Naive B cell (primary cell): ENCODE results near the gene ADGRA1. TPM values are rescaled to one million over a fixed set of nuclear protein-coding genes. Genes with fewer than 3 reads are reported as not detected.

Experiments
- ATAC-seq, 2 donors: fragments of 150-1000 bp; cut with Tn5 transposase; 2 replicates each; pipeline ENCODE4 v1.10.0; 2021; ENCODE audit warnings: low read depth in 2 of 2, mild to moderate bottlenecking in 2 of 2, moderate library complexity in 2 of 2
- DNase-seq: peaks from one replicate; pipeline ENCODE4 v3.0.0; 2022
- H3K27ac Mint-ChIP-seq, 6 donors: one replicate each; pipeline ENCODE4 v1.8.0; 2020 to 2022; ENCODE audit warnings: mild to moderate bottlenecking in 6 of 6, mixed read lengths in 6 of 6, moderate library complexity in 5 of 6, inconsistent platforms in 2 of 6
- H3K27me3 Mint-ChIP-seq, 3 donors: one replicate each; pipeline ENCODE4 v1.8.0; 2021 to 2022; ENCODE audit warnings: mixed read lengths in 3 of 3, mild to moderate bottlenecking in 1 of 3
- H3K36me3 Mint-ChIP-seq, 2 donors: one replicate each; pipeline ENCODE4 v1.8.0; 2020 to 2022; ENCODE audit warnings: mixed read lengths in 2 of 2, inconsistent platforms in 1 of 2, mild to moderate bottlenecking in 1 of 2
- H3K4me1 Mint-ChIP-seq, 3 donors: one replicate each; pipeline ENCODE4 v1.8.0; 2020 to 2022; ENCODE audit warnings: mixed read lengths in 3 of 3, inconsistent platforms in 1 of 3, mild to moderate bottlenecking in 1 of 3, moderate library complexity in 1 of 3
- H3K4me3 Mint-ChIP-seq, 8 donors: one replicate each; pipeline ENCODE4 v1.8.0; 2020 to 2022; ENCODE audit warnings: mild to moderate bottlenecking in 8 of 8, mixed read lengths in 8 of 8, moderate library complexity in 8 of 8, inconsistent platforms in 2 of 8
- H3K9me3 Mint-ChIP-seq, 7 donors: one replicate each; pipeline ENCODE4 v1.8.0; 2020 to 2022; ENCODE audit warnings: mixed read lengths in 7 of 7, mild to moderate bottlenecking in 5 of 7, inconsistent platforms in 2 of 7, moderate library complexity in 1 of 7
- polyA plus RNA-seq, 6 donors: library from polyadenylated mRNA; unstranded; fragments of 300-500 nt; fragmentation: Illumina TruSeq; gene quantifications; one replicate each; pipeline ENCODE4 v1.2.3, GENCODE V29; 2021; ENCODE audit warnings: low read depth in 6 of 6

Gene ADGRA1
- polyA plus RNA-seq, 6 donors from 2014 or later = not detected

DNA sequence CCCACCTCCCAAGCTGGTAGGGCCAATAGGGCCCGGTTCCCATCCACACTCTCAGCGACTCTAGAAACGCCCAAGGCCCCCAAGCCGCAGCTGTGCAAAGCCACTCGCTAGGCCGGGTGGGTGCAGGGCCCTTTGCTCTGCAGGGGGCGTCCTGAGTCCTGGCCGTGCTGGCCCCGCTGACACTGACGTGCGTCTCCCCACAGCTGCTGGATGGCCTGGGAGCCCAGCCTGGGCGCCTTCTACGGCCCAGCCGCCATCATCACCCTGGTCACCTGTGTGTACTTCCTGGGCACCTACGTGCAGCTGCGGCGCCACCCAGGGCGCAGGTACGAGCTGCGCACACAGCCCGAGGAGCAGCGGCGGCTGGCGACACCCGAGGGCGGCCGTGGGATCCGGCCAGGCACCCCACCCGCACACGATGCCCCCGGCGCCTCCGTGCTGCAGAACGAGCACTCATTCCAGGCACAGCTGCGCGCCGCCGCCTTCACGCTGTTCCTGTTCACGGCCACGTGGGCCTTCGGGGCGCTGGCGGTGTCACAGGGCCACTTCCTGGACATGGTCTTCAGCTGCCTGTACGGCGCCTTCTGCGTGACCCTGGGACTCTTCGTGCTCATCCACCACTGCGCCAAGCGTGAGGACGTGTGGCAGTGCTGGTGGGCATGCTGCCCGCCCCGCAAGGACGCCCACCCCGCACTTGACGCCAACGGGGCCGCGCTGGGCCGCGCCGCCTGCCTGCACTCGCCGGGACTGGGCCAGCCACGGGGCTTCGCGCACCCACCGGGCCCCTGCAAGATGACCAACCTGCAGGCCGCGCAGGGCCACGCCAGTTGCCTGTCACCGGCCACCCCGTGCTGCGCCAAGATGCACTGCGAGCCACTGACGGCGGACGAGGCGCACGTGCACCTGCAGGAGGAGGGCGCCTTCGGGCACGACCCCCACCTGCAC, 40.7 kb downstream of the ADGRA1 start:
- peaks cover 7 to 16% (median 13%) of the 10 kb centered on the region in 3 donors for H3K4me1 Mint-ChIP-seq
- H3K27me3 Mint-ChIP-seq = peaks cover 5 to 29% (median 10%) of the 10 kb centered on the region in 3 donors
- H3K4me3 Mint-ChIP-seq = no peak overlapping the region
- H3K9me3 Mint-ChIP-seq = peaks cover 0 to 2% (median 0%) of the 10 kb centered on the region in 7 donors
- ATAC-seq (no peak), DNase-seq (no peak)
- H3K27ac Mint-ChIP-seq = peak overlapping the region in 1 of 6 donors; percentile 95
- peaks cover 0 to 7% of the 10 kb centered on the region in 2 donors for H3K36me3 Mint-ChIP-seq

DNA sequence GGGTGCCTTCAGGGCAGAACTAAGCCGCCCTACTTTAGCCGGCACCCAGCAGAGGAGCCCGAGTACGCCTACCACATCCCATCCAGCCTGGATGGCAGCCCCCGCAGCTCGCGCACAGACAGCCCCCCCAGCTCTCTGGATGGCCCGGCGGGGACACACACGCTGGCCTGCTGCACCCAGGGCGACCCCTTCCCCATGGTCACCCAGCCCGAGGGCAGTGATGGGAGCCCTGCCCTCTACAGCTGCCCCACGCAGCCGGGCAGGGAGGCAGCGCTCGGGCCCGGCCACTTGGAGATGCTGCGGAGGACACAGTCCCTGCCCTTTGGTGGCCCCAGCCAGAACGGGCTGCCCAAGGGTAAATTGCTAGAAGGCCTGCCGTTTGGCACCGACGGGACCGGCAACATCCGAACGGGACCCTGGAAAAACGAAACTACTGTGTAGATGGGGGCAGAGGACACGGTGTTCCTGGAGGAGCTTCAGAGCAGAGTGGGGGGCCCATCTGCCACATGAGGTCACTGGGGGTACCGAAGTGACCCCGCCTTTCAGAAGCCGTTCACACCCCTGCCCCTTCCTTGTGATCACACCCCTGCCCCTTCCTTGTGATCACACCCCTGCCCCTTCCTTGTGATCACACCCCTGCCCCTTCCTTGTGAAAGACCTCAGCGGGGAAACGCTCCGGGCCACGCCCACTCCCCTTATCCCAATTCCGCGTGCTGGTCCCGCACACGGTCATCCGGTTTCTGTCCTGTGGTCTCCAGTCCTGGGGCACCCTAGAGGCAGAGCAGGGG, 41.5 kb downstream of the ADGRA1 start:
- ATAC-seq = no peak

DNA sequence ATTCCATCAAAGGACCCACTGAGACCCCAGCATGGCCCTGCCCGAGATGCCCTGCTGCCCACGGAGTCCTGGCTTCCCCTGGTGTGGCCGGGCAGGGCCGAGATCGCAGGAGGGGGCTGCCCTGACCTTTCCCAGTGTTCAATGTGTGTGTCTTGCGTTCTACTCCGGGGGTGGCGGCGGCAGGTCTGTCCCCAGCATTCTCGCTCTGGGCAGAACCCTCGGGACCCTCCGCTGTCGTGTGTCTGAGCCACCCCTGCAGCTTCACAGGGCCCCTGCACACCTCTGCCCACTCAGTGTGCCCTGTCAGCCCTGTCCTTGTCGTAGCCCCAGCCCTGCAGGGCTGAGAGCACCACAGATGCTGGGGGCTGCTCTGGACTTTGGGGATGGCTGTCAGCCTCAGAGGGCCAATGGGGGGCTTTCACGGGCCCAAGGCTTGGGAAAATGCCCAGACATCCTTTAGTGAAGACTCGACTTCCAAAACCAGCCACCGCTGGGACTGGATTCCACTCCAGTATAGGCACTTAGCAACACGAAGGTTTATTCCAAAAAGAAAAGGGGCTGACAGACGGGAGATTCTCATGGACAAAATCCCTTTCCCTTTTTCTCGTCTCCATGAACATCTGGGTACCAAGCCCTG, 42.3 kb downstream of the ADGRA1 start:
- Mint-ChIP-seq H3K27me3 (peaks cover 2 to 19% (median 11%) of the 10 kb centered on the region in 3 donors), H3K36me3 (peaks cover 0 to 3% of the 10 kb centered on the region in 2 donors), H3K27ac (no peak overlapping the region), H3K4me3 (no peak overlapping the region), H3K9me3 (peaks cover 0 to 2% (median 0%) of the 10 kb centered on the region in 7 donors), H3K4me1 (peaks cover 12 to 23% (median 21%) of the 10 kb centered on the region in 3 donors)
- ATAC-seq (no peak), DNase-seq (no peak)

More for the DNA sequence above, 41.5 kb downstream of the ADGRA1 start:
- H3K36me3 Mint-ChIP-seq = peaks cover 0 to 7% of the 10 kb centered on the region in 2 donors
- H3K4me3 Mint-ChIP-seq = no peak overlapping the region
- no peak overlapping the region for H3K27ac Mint-ChIP-seq
- peaks cover 0 to 2% (median 0%) of the 10 kb centered on the region in 7 donors for H3K9me3 Mint-ChIP-seq
- peaks cover 7 to 18% (median 15%) of the 10 kb centered on the region in 3 donors for H3K4me1 Mint-ChIP-seq
- DNase-seq = no peak
- peaks cover 5 to 21% (median 14%) of the 10 kb centered on the region in 3 donors for H3K27me3 Mint-ChIP-seq

DNA sequence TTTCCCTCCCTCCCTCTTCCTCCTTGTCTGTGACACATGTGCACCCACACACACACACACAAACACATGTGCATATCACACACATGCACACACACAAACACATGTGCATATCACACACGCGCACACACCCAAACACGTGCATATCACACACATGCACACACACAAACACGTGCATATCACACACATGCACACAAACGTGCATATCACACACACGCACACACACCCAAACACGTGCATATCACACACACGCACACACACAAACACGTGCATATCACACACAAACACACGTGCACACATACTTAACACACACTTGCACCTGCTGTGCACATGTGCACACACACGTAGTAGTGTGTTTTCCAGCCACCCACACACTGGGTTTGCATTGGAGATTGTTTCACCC, 42.9 kb downstream of the ADGRA1 start:
- ATAC-seq = no peak
- Mint-ChIP-seq H3K27me3 (peaks cover 0 to 15% (median 7%) of the 10 kb centered on the region in 3 donors), H3K27ac (no peak overlapping the region), H3K4me1 (peaks cover 15 to 24% (median 23%) of the 10 kb centered on the region in 3 donors), H3K9me3 (peaks cover 0 to 2% (median 0%) of the 10 kb centered on the region in 7 donors), H3K36me3 (no peaks in the 10 kb centered on the region), H3K4me3 (no peak overlapping the region)
- no peak for DNase-seq

DNA sequence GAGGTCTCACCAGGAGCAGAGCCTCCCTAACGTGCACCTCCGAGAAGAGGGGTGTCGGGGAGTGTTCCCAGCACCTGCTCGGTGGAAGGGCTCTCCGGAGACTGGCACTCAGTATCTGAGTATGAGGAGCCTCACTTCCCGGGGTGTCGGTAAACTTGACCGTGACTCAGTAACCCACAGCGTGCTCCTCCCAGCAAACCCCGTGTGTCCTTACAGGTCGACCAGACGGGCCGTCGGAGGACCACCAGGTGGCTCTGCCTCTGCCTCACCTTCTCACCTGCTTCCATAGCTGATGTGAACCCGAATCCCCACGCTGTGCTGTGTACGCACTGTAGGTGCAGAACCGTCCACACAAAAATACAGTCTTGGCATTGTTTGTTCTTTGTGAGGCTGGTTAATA, 43.3 kb downstream of the ADGRA1 start:
- no peak for ATAC-seq
- H3K4me3 Mint-ChIP-seq = no peak overlapping the region
- H3K27me3 Mint-ChIP-seq = peaks cover 0 to 10% (median 7%) of the 10 kb centered on the region in 3 donors
- peaks cover 15 to 24% (median 23%) of the 10 kb centered on the region in 3 donors for H3K4me1 Mint-ChIP-seq
- H3K36me3 Mint-ChIP-seq = no peaks in the 10 kb centered on the region
- DNase-seq = no peak
- peaks cover 0 to 2% (median 0%) of the 10 kb centered on the region in 7 donors for H3K9me3 Mint-ChIP-seq
- no peak overlapping the region for H3K27ac Mint-ChIP-seq

DNA sequence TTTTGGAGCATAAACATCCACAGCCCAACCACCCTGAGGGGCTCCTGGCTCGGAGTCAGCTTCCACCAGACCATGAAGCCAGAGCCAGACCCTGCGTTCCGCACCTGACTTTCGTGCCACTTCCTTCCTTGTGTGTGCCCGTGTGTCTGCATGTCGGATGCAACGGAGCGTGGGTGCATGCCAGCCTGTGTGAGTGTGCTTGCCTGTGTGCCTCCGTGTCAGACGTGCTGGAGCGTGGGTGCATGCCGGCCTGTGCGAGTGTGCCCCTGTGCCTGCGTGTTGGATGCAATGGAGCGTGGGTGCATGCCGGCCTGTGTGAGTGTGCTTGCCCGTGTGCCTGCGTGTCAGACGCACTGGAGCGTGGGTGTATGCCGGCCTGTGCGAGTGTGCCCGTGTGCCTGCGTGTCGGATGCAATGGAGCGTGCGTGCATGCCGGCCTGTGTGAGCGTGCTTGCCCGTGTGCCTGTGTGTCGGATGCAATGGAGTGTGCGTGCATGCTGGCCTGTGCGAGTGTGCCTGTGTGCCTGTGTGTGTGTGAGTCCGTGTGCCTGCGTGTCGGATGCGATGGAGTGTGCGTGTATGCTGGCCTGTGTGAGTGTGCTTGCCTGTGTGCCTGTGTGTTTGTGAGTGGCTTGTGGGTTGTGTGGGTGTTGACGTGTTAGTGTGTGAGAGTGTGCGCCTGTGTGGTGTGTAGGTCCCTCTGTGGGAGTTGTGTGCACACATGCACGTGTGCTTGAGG, 44.2 kb downstream of the ADGRA1 start:
- Mint-ChIP-seq H3K9me3 (peaks cover 0 to 2% (median 0%) of the 10 kb centered on the region in 7 donors), H3K4me1 (peaks cover 15 to 24% (median 23%) of the 10 kb centered on the region in 3 donors), H3K27ac (peak overlapping the region in 3 of 6 donors; percentile 7 to 88 (median 80)), H3K4me3 (peak overlapping the region in 2 of 8 donors; percentile 63 to 67), H3K36me3 (no peaks in the 10 kb centered on the region), H3K27me3 (peaks cover 0 to 7% (median 6%) of the 10 kb centered on the region in 3 donors)
- DNase-seq = no peak
- peak; percentile 56 to 80 for ATAC-seq

DNA sequence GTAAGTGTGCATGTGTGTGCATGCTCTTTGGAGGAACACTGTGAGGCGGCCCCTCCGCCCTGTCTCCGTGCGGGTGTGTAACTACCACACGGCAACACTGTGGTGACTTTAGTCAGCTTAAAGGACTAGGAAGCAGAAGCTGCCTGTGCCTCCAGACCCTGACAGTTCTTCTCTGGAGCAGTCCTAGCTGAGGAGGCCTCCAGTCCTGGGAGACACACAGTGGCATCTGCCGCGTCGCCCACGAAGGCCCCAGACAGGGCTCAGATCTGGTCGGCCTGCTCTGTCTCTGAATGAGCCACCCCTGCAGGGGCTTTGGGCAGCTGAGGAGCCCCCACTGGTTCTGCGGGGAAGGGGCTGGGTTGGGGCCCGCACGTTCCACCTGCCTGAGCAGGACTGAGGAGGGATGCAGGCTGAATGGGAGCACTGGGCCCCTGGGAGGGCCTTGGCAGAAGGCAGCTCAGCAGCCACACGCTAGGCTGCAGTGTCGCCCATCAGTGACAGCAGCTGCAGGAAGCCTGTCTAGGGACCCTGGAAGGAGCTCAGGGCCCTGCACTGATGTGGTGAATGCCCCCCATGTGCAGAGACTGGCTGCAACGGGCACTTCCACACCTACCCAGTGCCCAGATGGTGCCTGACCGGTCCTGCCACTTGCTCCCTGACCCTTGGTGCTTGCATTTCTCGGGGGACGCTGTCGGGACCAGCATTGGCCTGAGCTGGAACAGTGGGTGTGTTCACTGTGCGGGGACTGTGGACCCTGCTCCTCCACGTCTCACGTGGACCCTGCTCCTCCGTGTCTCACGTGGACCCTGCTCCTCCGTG, 45.0 kb downstream of the ADGRA1 start:
- Mint-ChIP-seq H3K4me1 (peaks cover 15 to 24% (median 23%) of the 10 kb centered on the region in 3 donors), H3K4me3 (peak overlapping the region in 1 of 8 donors; percentile 44)
- no peak for DNase-seq

DNA sequence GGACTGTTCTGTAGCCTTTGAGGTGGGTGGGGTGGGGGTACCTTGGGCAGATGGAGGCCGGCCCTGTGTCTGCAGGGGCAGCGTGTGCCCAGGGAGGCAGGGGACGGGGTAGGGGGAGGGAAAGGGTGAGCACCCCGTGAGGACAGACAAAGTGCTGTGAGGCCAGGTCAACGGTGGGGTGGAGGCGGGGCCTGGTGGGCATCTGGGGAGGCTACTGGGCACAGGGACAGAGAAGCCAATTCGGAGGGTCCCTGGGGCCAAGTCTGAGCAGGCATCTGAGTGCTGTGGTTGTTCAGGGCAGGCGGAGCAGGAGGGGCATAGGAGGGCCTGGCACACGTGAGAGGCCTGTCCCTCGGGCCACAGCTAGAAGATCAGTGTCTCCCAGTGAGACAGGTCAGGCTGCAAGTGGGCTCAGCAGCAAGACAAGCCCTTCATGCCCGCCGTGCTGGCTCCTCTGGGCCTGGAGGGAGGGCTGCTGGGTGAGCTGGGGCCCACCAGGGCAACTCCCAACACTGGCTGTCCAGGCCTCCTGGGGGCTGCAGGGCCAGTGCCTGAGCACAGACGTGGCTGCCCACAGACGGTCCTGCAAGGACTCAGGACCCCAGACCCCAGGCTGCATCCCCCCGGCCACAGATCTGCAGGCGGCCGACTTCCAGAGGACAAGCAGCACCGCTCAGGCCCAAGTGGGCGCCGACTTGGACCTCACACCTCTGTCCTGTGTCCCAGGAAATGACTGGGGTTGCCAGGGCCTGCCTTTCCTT, 45.9 kb downstream of the ADGRA1 start:
- no peak for DNase-seq
- Mint-ChIP-seq H3K4me3 (no peak overlapping the region), H3K27ac (peak overlapping the region in 2 of 6 donors; percentile 56 to 87), H3K36me3 (no peaks in the 10 kb centered on the region), H3K9me3 (peaks cover 0 to 2% (median 0%) of the 10 kb centered on the region in 7 donors), H3K4me1 (peaks cover 15 to 24% (median 23%) of the 10 kb centered on the region in 3 donors), H3K27me3 (peaks cover 0 to 7% (median 6%) of the 10 kb centered on the region in 3 donors)
- ATAC-seq = no peak

More for the DNA sequence above, 45.0 kb downstream of the ADGRA1 start:
- H3K36me3 Mint-ChIP-seq = no peaks in the 10 kb centered on the region
- H3K27me3 Mint-ChIP-seq = peaks cover 0 to 7% (median 6%) of the 10 kb centered on the region in 3 donors
- peaks cover 0 to 2% (median 0%) of the 10 kb centered on the region in 7 donors for H3K9me3 Mint-ChIP-seq
- ATAC-seq = no peak
- H3K27ac Mint-ChIP-seq = peak overlapping the region in 1 of 6 donors; percentile 7

DNA sequence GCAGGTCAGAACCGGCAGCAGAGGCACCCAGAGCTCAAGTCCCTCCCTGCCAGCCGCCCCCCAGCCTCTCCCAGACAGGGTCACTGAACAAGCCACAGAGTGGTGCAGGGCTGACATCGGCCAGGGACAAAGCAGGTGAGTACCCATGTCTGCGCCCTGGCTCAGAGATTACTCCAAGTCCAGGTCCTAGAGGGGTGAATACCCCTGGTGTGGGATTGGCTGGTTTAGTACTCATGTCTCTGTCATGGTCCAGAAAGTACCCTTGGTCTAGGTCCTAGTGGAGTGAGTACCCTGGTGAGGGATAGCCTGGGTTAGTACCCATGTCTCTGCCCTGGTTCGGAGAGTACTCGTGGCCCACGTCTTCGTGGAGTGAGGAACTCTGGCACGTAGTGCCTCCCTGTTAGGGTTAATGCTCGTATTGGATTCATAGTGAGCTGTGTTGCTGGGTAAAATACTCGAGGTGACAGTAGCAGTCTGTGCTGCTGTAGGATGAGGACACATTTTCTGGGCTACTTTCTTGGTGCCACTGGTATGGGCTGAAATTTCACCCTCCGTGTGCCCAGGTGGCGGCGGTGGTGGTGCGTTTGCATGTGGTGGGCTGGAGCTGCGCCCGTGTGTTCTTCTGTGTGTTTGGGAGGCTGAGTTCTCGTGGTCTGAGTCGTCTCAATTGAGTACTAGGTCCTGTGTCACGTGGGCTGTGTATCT, 46.8 kb downstream of the ADGRA1 start:
- peaks cover 15 to 24% (median 23%) of the 10 kb centered on the region in 3 donors for H3K4me1 Mint-ChIP-seq
- H3K36me3 Mint-ChIP-seq = no peaks in the 10 kb centered on the region
- H3K27ac Mint-ChIP-seq = peak overlapping the region in 3 of 6 donors; percentile 56 to 87 (median 87)
- ATAC-seq = peak in 1 of 2 donors; percentile 6
- H3K4me3 Mint-ChIP-seq = peak overlapping the region in 3 of 8 donors; percentile 31 to 65 (median 45)
- peaks cover 0 to 2% (median 0%) of the 10 kb centered on the region in 7 donors for H3K9me3 Mint-ChIP-seq
- peaks cover 0 to 7% (median 6%) of the 10 kb centered on the region in 3 donors for H3K27me3 Mint-ChIP-seq
- no peak for DNase-seq

DNA sequence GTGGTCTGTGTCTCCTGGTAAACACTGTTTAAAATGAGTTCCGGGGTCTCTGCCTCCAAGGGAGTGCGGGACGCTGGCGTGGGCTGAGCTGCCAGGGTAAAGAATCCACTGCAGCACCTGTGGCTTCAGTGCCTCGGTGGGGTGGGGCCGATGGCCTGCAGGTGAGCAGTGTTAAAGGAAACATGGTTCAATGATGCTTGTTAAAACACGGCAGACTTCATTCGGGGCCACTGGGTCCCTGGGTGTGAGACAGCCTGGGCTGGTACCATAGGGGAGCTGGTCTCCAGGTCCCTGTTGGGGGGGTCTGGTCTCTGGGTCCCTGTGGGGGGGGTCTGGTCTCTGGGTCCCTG, 47.4 kb downstream of the ADGRA1 start:
- DNase-seq (no peak), ATAC-seq (peak in 1 of 2 donors; percentile 38)
- H3K4me1 Mint-ChIP-seq = peaks cover 15 to 24% (median 23%) of the 10 kb centered on the region in 3 donors
- peak overlapping the region in 2 of 8 donors; percentile 31 to 45 for H3K4me3 Mint-ChIP-seq
- H3K27ac Mint-ChIP-seq = peak overlapping the region in 2 of 6 donors; percentile 56 to 87
- peaks cover 0 to 2% (median 0%) of the 10 kb centered on the region in 7 donors for H3K9me3 Mint-ChIP-seq
- no peaks in the 10 kb centered on the region for H3K36me3 Mint-ChIP-seq
- peaks cover 0 to 7% (median 6%) of the 10 kb centered on the region in 3 donors for H3K27me3 Mint-ChIP-seq
